Hepatocyte (in vitro differentiated cells): ENCODE measurements around the gene PARP12. TPM values are rescaled to one million over a fixed set of nuclear protein-coding genes. Genes with fewer than 3 reads are reported as not detected.

Experiments
- DNase-seq: peaks from one replicate; pipeline ENCODE4 v3.0.0-alpha.2; 2016; ENCODE audit warnings: low spot score
- H2AFZ ChIP-seq: fragments of 200-600 bp; sonication (generic); 2 replicates; pipeline ENCODE4 v1.6.0; 2016; ENCODE audit warnings: antibody characterized with exemption, mild to moderate bottlenecking
- H3K27ac ChIP-seq: fragments of 200-600 bp; sonication (generic); 2 replicates; pipeline ENCODE4 v1.5.1; 2016; ENCODE audit warnings: mild to moderate bottlenecking
- H3K27me3 ChIP-seq: fragments of 200-600 bp; sonication (generic); 2 replicates; pipeline ENCODE4 v1.6.1; 2016
- H3K36me3 ChIP-seq: fragments of 200-600 bp; sonication (generic); replicated peaks from 2 replicates; pipeline ENCODE4 v1.5.1; 2016; ENCODE audit warnings: low read depth; ENCODE audit not compliant: insufficient read depth
- H3K4me1 ChIP-seq: fragments of 200-600 bp; sonication (generic); 2 replicates; pipeline ENCODE4 v1.5.1; 2016; ENCODE audit warnings: mild to moderate bottlenecking, moderate library complexity; ENCODE audit not compliant: insufficient read depth
- H3K4me2 ChIP-seq: fragments of 200-600 bp; sonication (generic); 2 replicates; pipeline ENCODE4 v1.6.0; 2016
- H3K4me3 ChIP-seq: fragments of 200-600 bp; sonication (generic); 2 replicates; pipeline ENCODE4 v1.5.1; 2016; ENCODE audit warnings: mild to moderate bottlenecking
- H3K79me2 ChIP-seq: fragments of 200-600 bp; sonication (generic); 2 replicates; pipeline ENCODE4 v1.6.0; 2017; ENCODE audit warnings: mild to moderate bottlenecking
- H3K9me2 ChIP-seq: fragments of 200-600 bp; sonication (generic); replicated peaks from 2 replicates; pipeline ENCODE4 v1.6.0; 2017; ENCODE audit warnings: mild to moderate bottlenecking; ENCODE audit not compliant: insufficient read depth
- H3K9me3 ChIP-seq: fragments of 200-600 bp; sonication (generic); 2 replicates; pipeline ENCODE4 v1.5.1; 2016; ENCODE audit warnings: low read depth, mild to moderate bottlenecking
- H4K20me1 ChIP-seq: fragments of 200-600 bp; sonication (generic); 2 replicates; pipeline ENCODE4 v1.6.0; 2016; ENCODE audit warnings: mild to moderate bottlenecking; ENCODE audit not compliant: insufficient read depth, poor library complexity, severe bottlenecking
- EZH2 ChIP-seq: fragments of 200-600 bp; sonication (generic); IDR thresholded peaks from 2 replicates; pipeline ENCODE4 v1.6.1; 2016; ENCODE audit warnings: antibody characterized with exemption, mild to moderate bottlenecking, borderline replicate concordance
- EZH2phosphoT487 ChIP-seq: fragments of 200-600 bp; sonication (generic); IDR thresholded peaks from one replicate; pipeline ENCODE4 v1.6.1; 2018; ENCODE audit warnings: antibody characterized with exemption, mild to moderate bottlenecking, low read depth, moderate library complexity; ENCODE audit not compliant: unreplicated experiment, severe bottlenecking
- WGBS: methylation state at CpG from one replicate; pipeline ENCODE4 v1.1.6; 2016; ENCODE audit warnings: low lambda C conversion rate; ENCODE audit errors: missing lambda C conversion rate; 5-methylcytosine and 5-hydroxymethylcytosine counted together
- polyA plus RNA-seq: library from polyadenylated mRNA; unstranded; fragments of >200 nt; fragmentation: Nextera tagmentation; extraction: Ambion mirVana; gene quantifications from 2 replicates; pipeline ENCODE4 v1.2.1, GENCODE V29; 2016
- total RNA-seq: library from RNA; depleted of rRNA; stranded (reverse); fragments of >200 nt; gene quantifications from 2 replicates; pipeline ENCODE4 v1.2.3, GENCODE V29; 2014
- TF ChIP-seq, protein P1 (sequence below): fragments of 200-600 bp; sonication (generic); IDR thresholded peaks from 2 replicates; pipeline ENCODE4 v1.5.1; 2016; ENCODE audit warnings: antibody characterized with exemption, mild to moderate bottlenecking; ENCODE audit not compliant: poor library complexity

Gene PARP12
- total and polyA plus RNA-seq, 2 experiments from 2014 or later, result 11.2 to 14.0 TPM

DNA sequence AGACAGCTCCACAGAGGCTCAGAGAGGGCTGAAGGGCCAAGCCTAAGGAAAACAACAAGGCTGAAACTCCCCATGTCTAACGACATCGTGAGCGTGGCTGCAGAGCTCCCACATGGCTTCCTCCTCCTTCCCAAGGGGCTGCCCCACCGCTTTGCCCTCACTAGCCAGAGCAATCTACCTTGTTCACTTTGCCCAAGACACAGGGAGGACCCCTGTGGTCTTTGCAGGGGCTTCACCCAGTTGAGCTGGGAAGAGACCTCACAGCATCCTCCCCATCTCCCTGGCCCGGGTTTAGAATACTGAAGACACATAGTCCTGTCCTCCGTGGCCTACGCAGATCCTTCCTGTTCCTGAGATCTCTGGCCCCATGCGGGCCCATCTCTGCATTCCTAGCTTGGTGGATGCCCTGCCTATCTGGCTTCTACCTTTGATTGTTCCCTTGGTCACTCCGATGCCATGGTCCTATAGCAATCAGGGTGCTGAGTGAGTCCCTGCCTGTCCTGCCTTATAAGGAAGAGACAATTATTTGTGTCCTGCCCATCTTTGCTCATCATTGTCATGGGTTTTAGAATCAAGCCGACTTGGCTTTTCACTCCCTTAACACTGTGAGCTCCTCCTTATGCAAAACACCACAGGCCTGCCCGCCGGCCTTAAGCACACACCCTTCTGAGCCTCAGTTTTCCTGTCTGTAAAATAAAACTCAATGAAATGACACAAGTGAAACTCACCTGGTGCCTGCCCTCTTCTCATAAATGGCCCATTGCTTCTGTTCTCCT, 73.2 kb downstream of the PARP12 start:
- no peak for DNase-seq
- H3K4me1 ChIP-seq, result peaks cover 5% of the 10 kb centered on the region
- no peak overlapping the region for H3K27ac ChIP-seq
- no peaks in the 10 kb centered on the region for H3K9me3 ChIP-seq
- no peaks in the 10 kb centered on the region for H3K9me2 ChIP-seq
- H3K4me3 ChIP-seq, result no peak overlapping the region
- no peaks in the 10 kb centered on the region for H3K36me3 ChIP-seq
- WGBS, result 89% methylated on average over 12 of the region's 12 CpGs
- no peak overlapping the region for H3K4me2 ChIP-seq
- H4K20me1 ChIP-seq, result no peaks in the 10 kb centered on the region
- no peak for TF ChIP-seq EZH2
- TF ChIP-seq, protein P1, sequence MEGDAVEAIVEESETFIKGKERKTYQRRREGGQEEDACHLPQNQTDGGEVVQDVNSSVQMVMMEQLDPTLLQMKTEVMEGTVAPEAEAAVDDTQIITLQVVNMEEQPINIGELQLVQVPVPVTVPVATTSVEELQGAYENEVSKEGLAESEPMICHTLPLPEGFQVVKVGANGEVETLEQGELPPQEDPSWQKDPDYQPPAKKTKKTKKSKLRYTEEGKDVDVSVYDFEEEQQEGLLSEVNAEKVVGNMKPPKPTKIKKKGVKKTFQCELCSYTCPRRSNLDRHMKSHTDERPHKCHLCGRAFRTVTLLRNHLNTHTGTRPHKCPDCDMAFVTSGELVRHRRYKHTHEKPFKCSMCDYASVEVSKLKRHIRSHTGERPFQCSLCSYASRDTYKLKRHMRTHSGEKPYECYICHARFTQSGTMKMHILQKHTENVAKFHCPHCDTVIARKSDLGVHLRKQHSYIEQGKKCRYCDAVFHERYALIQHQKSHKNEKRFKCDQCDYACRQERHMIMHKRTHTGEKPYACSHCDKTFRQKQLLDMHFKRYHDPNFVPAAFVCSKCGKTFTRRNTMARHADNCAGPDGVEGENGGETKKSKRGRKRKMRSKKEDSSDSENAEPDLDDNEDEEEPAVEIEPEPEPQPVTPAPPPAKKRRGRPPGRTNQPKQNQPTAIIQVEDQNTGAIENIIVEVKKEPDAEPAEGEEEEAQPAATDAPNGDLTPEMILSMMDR, result no peak
- no peak for TF ChIP-seq EZH2phosphoT487
- H3K27me3 ChIP-seq, result no peaks in the 10 kb centered on the region
- no peaks in the 10 kb centered on the region for H3K79me2 ChIP-seq
- H2AFZ ChIP-seq, result no peak overlapping the region

DNA sequence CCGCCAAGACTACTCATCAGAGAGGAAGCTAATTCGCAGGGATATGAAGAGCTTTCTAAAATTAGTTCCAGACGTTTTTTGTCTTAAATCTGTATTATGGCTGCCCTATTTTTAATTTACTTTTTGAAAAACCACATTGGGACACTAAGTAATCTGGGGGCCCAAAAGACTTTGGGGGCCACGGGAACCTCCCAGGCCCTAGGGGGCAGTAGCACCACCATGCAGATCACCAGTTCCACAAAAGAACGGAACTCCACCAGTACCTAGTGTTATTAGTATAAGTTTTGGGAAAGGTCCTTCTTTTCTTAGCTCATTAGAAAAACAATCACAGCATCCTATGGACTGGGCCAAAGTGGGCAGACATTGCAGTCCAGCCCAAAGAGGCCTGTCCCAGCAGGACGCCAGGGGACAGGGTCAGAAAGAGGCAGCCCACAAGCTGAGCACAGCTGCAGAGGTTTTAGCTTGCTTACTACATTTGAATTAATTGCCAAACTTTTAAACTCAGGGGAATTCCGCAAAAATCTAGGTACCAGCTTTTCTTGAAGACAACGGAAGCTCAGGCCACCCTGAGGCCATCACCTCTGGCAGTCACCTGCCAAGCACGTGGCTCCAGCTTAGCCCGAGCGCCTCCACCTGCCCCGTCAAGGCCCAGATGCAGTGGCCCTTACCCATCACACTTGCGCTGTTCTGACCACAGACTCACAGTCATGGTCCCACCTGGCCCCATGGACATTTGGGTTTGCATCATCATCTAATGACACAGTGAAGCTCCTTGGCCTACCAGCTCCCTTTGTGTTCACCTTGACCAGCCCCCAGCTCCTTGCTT, 74.8 kb downstream of the PARP12 start:
- Histone ChIP-seq H3K27ac (no peak overlapping the region), H2AFZ (no peak overlapping the region), H3K36me3 (no peaks in the 10 kb centered on the region), H3K79me2 (no peaks in the 10 kb centered on the region), H3K4me2 (no peak overlapping the region), H3K9me2 (no peaks in the 10 kb centered on the region), H3K27me3 (no peaks in the 10 kb centered on the region), H3K4me1 (no peaks in the 10 kb centered on the region), H3K4me3 (no peak overlapping the region), H4K20me1 (no peaks in the 10 kb centered on the region), H3K9me3 (no peaks in the 10 kb centered on the region)
- WGBS, result 74% methylated on average over 13 of the region's 13 CpGs
- TF ChIP-seq EZH2 (no peak), EZH2phosphoT487 (no peak)
- TF ChIP-seq, protein P1, result no peak
- no peak for DNase-seq

DNA sequence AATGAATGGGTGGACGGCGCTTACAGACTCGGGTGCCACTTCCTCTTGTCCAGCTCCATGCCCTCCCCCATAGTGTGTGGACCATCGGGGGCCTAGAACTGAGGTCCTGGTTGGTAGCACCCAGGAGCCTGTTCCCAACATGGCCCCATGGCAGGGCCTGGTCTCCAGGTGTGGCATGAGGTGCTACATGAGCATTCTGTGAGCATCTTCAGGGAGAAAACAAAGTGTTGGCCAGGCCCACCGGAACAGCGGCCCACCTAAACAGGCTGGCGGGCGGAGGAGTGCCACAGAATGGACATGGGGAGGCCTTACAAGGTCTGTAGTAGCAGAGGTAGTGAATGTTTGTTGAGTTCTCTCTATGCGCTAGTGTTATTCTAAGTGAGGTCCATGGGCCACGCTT, 76.9 kb downstream of the PARP12 start:
- Histone ChIP-seq H3K9me2 (no peaks in the 10 kb centered on the region), H3K79me2 (no peaks in the 10 kb centered on the region), H2AFZ (no peak overlapping the region), H3K36me3 (no peaks in the 10 kb centered on the region), H3K27ac (no peak overlapping the region), H3K4me3 (no peak overlapping the region), H4K20me1 (no peaks in the 10 kb centered on the region), H3K4me2 (no peak overlapping the region), H3K4me1 (no peaks in the 10 kb centered on the region), H3K27me3 (no peaks in the 10 kb centered on the region), H3K9me3 (no peaks in the 10 kb centered on the region)
- no peak for DNase-seq
- TF ChIP-seq EZH2 (no peak), EZH2phosphoT487 (no peak)
- TF ChIP-seq, protein P1, result no peak
- 98% methylated on average over 10 of the region's 10 CpGs for WGBS
